ENCODE measurements around the gene YY2. TPM values are rescaled to one million over a fixed set of nuclear protein-coding genes. Genes with fewer than 3 reads are reported as not detected.
"Not testable (repeated sequence)": the region's sequence is repeated elsewhere in the genome, so short reads cannot be mapped to it uniquely, and the experiment has no call there.

The YY2 gene
- 0.20 TPM in 1 of 2 replicates, not detected in the other for total RNA-seq (2014; rRNA removed; shearing (Covaris generic); ENCODE audit: low replicate concordance)

DNA sequence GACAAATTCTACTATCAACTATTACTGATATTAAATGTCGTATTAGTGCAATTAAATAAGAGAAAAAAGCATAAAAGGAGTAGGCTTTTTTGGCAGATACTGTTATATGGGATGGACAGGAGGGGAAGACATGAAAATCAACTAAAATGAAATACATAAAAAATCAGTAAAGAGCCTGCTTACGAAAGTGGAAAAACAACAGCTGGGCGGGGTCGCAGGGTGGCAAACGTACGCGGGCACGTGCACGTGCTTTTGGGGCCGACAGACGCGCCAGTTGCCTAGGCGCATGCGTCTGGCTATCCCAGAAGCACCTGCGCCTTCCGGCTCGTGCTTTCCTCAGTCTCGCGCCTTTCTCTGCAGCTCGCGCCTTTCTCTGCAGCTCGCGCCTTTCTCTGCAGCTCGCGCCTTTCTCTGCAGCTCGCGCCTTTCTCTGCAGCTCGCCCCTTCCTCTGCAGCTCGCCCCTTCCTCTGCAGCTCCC is at the start of gene YY2:
TSS of gene YY2 (plus strand) at position 51 of the 479 bp plus-strand sequence. CDS start 498 bp downstream, outside the sequence.
- in situ Hi-C loops (cut with HindIII; ENCODE audit: low pct_unique_long_range_greater_than_20kb, low sequenced_read_pairs) = no loop called here
- DNase-seq (ENCODE audit: low read depth) = no peak

DNA sequence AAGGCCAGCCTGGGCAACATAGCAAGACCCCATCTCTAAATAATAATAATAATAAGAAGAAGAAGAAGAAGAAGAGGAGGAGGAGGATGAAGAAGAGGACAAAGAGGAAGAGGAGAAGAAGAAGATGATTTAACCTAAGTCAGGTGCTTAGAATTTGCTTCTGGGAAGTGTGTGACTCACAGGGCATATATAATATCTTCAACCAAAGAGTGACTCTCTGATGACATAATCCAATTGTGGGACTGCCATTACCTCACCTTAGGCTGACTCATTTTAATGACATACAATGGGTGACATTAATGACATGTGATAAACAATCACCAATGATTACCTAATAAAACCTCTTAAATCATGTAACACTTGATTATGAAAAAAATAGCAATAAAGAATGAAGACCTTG is 49.1 kb upstream of the YY2 start:
- in situ Hi-C loops (cut with HindIII; ENCODE audit: low pct_unique_long_range_greater_than_20kb, low sequenced_read_pairs) = no loop called here
- peak; percentile 22 for DNase-seq (ENCODE audit: low read depth)

DNA sequence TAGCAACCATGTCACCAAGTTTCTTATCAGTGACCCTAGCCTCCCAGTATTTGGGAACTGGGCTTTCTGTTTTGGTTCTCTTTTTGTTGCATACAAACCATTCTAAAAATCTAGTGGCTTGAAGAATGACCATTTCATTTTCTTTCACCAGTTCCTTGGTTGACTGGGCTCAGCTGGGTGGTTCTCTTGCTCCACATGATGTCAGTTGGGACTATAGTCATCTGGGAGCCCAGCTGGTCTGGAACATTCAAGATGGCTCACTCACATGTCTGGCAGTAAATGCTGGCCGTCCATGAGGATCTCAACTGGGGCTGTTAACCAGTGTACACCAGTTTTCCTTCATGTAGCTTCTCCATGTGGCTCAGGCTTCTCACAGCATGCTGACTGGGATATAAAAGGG is 44.0 kb upstream of the YY2 start:
- in situ Hi-C loops (cut with HindIII; ENCODE audit: low pct_unique_long_range_greater_than_20kb, low sequenced_read_pairs) = no loop called here
- DNase-seq (ENCODE audit: low read depth) = no peak

DNA sequence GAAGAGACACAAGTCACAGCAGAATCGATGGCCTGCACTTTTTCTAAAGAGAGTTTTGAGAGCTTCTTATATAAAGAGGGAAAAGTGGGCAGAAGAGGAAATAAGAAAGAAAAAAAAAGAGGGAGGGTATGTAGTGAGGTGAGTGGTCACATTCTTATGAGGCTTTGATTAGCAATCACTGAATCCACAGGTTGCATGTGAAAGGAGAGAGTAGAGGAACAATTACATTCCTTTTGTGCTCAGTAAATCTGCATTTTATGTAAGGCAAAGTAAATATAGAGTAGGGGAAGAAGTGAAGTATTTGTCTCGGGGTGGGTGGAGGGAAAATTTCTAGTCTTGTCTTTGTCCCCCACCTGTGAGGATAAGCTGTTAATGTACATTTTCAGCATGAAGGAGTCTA is 43.2 kb upstream of the YY2 start:
- in situ Hi-C loops (cut with HindIII; ENCODE audit: low pct_unique_long_range_greater_than_20kb, low sequenced_read_pairs) = no loop called here
- no peak for DNase-seq (ENCODE audit: low read depth)

DNA sequence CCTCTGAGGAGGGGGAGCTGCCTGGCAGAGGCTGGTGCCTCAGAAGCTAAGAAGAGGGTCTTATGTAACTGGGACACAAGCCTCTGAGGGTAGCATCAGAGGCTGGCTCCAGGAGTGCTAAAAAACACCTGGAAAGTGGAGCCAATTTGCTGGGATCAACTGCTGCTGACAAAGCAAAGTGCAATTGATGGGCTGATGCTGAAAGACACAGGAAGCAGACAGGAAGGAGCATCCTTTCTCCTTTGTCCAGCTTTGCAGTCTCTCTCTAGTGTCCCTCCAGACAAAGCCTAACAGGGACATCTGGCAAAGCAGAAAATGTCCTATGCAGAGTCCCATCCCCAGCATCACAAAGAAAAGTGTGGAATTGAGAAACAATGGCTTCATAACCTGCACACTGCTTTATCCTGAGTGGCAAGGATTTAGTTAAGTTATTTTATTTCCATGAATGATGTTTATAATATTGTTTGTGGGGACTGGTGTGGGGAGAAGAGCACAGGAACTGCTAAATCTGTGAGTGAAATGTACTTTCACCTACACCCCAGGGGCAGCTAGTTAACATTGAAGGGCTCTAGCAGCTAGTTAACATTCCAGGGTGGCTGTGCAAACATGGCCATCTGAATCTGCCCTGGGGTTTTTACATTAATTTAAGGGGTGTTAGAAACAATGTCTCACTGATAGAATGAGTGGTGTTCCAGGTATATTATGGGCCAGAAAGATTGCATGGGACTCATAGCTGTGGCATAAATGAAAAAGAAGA is 42.0 kb upstream of the YY2 start:
- no peak for DNase-seq (ENCODE audit: low read depth)
- in situ Hi-C loops (cut with HindIII; ENCODE audit: low pct_unique_long_range_greater_than_20kb, low sequenced_read_pairs) = no loop called here

DNA sequence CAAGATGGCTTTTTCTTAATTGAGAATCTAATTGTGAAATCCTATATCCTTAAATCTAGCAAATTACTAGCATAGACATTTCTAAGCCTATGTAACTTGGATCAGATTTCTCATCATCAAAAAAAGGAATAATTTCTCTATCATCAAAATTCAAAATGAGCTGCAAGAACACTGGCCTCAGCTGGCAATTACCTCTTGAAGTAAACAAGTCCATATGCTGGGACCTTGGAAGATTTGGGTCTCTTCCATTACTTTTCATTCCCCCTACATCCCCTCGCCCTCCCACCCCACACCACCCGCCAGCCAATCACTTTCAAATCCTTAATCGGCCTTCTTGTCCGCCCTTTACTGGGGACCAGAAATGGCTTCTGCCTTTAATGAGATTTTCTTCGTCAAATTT is 39.7 kb upstream of the YY2 start:
- in situ Hi-C loops (cut with HindIII; ENCODE audit: low pct_unique_long_range_greater_than_20kb, low sequenced_read_pairs) = no loop called here
- no peak for DNase-seq (ENCODE audit: low read depth)

DNA sequence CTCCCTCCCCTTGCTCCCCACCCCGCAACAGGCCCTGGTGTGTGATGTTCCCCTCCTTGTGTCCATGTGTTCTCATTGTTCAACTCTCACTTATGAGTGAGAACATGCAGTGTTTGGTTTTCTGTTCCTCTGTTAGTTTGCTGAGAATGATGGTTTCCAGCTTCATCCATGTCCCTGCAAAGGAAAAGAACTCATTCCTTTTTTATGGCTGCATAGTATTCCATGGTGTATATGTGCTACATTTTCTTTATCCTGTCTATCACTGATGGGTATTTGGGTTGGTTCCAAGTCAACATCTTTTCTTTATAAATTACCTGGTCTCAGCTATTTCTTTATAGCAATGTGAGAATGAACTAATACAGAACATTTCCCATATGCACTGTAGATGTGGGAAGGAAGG is 35.6 kb upstream of the YY2 start:
- in situ Hi-C loops (cut with HindIII; ENCODE audit: low pct_unique_long_range_greater_than_20kb, low sequenced_read_pairs); DNase-seq (ENCODE audit: low read depth): not testable (repeated sequence)

DNA sequence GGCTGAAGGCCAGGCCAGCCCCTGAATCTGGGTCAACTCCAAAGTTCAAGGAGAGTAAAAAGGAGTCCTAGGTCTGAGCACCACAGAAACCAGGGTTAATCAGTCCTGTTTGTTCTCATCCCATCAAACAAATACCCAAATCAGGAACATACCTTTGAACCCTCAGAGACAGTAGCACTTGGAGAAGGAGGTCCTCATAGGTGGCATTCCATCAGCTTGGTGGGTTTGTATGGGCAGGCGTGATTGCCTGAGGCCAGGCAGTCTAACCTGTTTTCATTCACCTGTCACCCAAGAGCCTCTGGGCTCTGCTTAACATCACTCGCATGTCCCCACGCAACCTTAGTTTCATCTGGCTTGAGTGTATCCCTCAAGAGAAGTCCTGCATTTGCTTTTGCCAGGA is 33.9 kb upstream of the YY2 start:
- no peak for DNase-seq (ENCODE audit: low read depth)
- in situ Hi-C loops (cut with HindIII; ENCODE audit: low pct_unique_long_range_greater_than_20kb, low sequenced_read_pairs) = no loop called here

DNA sequence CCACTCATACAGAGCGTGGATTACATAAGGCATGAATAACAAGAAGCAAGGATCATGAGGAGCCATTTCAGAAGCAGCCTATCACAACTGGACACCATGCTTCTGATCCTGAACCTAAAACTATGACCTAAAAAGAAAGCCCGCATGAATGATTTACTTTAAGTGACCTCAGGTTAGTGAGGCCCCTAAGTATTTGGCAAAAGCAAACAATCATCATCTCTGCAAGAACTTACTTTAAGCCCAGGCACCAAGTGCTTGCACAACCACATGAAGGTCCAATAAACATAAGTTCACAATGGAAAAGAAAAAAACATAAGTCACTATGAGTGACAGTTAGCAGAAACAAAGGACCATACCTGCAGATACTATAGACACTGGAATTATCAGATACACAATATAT is 24.3 kb upstream of the YY2 start:
- in situ Hi-C loops (cut with HindIII; ENCODE audit: low pct_unique_long_range_greater_than_20kb, low sequenced_read_pairs) = no loop called here
- no peak for DNase-seq (ENCODE audit: low read depth)

DNA sequence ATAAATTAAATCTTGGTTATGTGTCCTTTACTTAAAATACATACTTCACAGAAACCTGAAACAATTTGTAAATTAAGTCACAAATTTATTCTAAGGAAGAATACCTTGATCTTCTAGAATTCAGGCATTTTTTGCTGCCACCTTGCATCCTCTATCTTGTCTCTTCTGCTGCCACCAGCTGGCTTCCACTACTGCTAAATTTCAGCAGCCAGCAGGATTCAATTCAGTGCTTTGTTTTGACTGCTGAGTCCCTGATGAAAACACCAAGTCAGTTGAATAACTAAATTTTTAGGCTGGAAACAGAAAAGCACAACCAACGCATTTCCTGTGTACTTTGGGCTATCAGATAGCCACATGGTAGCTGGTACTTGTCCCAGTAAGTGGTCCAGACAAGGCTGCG is 18.7 kb upstream of the YY2 start:
- no peak for DNase-seq (ENCODE audit: low read depth)
- in situ Hi-C loops (cut with HindIII; ENCODE audit: low pct_unique_long_range_greater_than_20kb, low sequenced_read_pairs) = no loop called here

DNA sequence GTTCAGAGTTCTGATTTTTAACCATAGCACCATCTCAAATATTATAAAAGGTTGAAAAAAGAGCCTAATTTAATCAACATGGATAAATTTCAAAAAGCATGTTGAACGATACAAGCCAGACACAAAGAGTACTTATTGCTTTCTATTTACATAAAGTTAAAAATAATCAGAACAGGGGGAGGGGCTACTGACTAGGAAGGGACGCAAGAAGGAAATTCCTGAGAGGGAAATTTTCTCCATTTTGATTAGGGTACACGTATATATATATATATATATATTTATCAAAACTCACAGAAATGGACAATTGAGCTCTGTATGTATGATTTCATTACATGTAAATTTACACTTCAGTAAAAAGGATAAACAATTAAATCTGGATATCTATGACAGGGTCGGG is 16.9 kb upstream of the YY2 start:
- in situ Hi-C loops (cut with HindIII; ENCODE audit: low pct_unique_long_range_greater_than_20kb, low sequenced_read_pairs) = no loop called here

DNA sequence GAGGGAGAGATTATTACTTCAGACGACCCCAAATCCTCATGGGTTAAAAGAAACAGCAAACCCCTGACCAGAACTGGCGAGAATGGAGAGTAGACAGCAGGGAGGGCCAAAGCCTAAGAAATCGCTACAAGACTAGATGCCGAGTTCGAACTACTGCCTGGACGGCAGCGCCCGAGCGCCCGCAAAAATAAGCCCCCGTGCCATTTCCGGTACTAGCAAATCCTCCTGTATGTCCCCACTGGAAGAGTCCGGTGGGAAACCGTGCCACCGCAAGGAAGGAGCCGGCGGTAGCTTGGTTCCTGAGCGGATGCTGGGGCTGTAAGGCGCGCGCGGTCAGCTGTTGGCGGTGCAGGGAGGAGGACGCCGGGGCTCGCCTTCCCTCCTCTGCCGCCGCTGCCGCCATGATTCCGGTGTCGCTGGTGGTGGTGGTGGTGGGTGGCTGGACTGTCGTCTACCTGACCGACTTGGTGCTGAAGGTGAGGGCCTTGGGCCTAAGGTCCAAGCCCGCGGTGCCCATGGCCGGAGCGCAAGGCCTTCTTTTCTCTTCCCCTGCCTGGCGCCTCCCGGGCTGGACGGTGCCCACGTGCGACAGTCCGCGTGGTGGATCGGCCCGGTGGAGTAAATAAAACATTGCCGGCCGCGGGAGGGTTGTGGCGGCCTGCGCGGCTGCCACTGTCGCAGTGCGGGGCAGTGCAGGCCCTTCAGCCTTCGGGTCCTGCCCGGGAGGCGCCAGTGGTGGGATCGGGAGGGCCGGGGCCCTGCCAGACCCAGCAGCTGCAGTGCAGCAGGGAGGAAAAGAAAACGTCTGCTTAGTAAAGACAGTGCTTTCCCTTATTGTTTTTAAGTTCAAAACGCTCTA is 16.2 kb upstream of the YY2 start, which contains the start of gene MBTPS2:
TSS of gene MBTPS2 (plus strand) at position 284 of the 859 bp plus-strand sequence. CDS start at position 402, 118 bp downstream.
- DNase-seq (ENCODE audit: low read depth) = peak; percentile 73
- in situ Hi-C loops (cut with HindIII; ENCODE audit: low pct_unique_long_range_greater_than_20kb, low sequenced_read_pairs) = no loop called here

More for the DNA sequence above, 16.9 kb upstream of the YY2 start:
- DNase-seq (ENCODE audit: low read depth) = no peak

DNA sequence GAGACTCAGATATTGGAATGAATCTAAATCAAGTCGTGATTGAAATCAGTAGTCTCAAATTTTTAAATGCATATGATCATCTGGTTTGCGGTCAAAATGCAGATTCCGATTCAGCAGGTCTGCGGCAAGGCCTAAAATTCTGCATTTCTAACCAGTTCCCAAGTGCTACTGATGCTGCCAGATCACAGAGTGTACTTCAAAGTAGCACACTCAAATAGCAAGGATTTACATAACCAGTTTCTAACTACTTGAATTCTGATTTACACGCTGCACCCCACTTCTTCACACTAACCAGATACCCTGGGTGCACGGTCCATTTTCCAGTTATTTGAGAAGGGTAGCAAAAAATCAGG is 15.6 kb upstream of the YY2 start:
- in situ Hi-C loops (cut with HindIII; ENCODE audit: low pct_unique_long_range_greater_than_20kb, low sequenced_read_pairs) = no loop called here
- DNase-seq (ENCODE audit: low read depth) = no peak

DNA sequence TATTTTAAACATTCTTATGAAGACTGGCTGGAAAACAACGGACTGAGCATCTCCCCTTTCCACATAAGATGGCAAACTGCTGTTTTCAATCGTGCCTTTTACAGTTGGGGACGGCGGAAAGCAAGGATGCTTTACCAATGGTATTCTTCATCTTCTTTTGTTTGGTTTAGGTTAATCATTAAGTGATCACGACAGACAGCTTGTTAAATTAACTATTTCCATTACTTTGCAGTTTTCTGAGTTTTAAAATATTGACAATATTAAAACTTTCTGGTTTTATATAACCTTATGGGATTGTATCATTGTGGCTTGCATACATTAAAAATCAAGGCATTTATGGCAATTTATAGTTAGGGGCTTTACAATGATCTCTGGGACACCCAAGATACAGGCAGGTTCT is 12.6 kb upstream of the YY2 start:
- DNase-seq (ENCODE audit: low read depth) = peak; percentile 35
- in situ Hi-C loops (cut with HindIII; ENCODE audit: low pct_unique_long_range_greater_than_20kb, low sequenced_read_pairs) = no loop called here

DNA sequence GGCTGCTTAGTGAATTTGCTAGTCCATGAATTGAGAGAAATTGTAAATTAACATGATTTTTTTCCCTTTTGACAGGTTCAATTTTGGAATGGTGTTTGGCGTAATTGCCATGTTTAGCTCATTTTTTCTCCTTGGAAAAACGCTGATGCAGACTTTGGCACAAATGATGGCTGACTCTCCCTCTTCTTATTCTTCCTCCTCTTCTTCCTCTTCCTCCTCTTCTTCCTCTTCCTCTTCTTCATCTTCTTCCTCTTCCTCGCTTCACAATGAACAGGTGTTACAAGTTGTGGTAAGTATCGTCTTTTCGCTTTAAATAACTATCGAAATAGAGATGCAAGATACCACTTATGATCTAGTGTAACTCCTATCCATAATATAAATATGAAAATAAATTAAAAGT is 10.7 kb upstream of the YY2 start:
- in situ Hi-C loops (cut with HindIII; ENCODE audit: low pct_unique_long_range_greater_than_20kb, low sequenced_read_pairs) = no loop called here
- DNase-seq (ENCODE audit: low read depth) = no peak

DNA sequence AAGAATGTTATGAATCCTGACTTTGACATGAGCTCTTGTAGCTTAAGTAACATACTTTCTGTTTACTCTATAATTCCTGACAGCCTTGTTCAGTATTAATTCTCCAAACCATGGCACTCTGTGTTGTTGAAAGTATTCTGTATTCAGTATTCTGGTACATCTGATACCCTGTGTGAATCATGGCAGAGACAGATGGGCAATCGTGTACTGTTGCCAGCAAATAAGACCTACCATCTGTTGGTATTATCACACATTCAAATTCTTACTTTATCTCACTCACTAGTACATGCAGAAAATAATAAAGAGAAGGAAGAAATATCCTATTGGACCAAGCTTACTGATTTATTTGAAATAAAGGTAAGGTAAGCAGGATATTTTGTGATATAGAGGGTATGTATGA is 8.4 kb upstream of the YY2 start:
- in situ Hi-C loops (cut with HindIII; ENCODE audit: low pct_unique_long_range_greater_than_20kb, low sequenced_read_pairs) = no loop called here
- DNase-seq (ENCODE audit: low read depth) = no peak

DNA sequence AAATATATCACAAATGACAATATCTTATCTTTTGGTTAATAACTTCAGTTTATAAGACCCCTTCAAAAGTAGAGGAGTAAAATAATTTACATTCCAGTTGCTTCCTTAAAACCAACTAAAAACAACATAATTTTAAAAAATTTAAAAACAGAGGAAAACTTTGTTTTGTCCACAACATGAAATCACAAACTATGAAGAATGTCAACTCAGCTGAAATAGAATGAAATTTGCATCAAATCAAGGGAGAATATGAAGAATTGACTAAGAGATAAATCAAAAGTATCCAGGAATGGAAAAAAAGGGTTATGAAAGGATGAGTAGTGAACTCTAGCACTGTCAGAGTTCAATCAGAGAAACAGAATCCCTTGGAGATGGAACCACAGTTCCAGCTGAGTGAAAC is 2.2 kb upstream of the YY2 start:
- DNase-seq (ENCODE audit: low read depth) = no peak
- in situ Hi-C loops (cut with HindIII; ENCODE audit: low pct_unique_long_range_greater_than_20kb, low sequenced_read_pairs) = no loop called here

DNA sequence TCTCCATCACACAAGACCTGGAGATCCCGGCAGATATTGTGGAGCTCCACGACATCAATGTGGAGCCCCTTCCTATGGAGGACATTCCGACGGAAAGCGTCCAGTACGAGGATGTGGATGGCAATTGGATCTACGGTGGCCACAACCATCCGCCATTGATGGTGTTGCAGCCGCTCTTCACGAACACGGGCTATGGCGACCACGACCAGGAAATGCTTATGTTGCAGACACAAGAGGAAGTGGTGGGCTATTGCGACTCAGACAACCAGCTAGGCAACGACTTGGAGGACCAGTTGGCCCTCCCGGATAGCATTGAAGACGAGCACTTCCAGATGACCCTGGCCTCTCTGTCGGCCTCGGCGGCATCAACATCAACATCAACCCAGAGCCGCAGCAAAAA is 717 bp downstream of the YY2 start:
- in situ Hi-C loops (cut with HindIII; ENCODE audit: low pct_unique_long_range_greater_than_20kb, low sequenced_read_pairs) = no loop called here
- DNase-seq (ENCODE audit: low read depth) = no peak

DNA sequence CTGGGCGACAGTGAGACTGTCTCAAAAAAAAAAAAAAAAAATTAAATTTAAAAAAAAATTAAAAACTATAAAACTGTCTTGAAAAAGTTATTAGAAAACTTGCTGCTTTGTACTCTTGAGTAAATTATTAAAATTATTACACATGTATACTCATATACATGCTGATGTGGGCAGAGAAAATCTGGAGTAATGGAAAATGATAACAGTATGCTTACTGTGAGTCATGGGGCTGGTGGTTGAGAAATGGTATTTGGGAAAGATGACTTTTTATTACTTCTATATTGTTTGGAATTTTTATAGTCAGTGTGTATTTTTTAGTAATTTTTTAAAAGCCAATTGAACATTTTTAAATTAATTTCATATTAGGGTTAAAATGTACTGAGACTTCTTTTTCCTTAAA is 7.5 kb downstream of the YY2 start:
- DNase-seq (ENCODE audit: low read depth) = no peak
- in situ Hi-C loops (cut with HindIII; ENCODE audit: low pct_unique_long_range_greater_than_20kb, low sequenced_read_pairs) = no loop called here
